ENCODE measurements around the gene GDF15. TPM values are rescaled to one million over a fixed set of nuclear protein-coding genes. Genes with fewer than 3 reads are reported as not detected.

GDF15 gene
- total RNA-seq, 2 donors from 2014 or later, result 1.1 to 2.7 TPM

GRCh38 chr19:18421371-18421959, 35.5 kb downstream of the GDF15 start:
- DNase-seq (ENCODE audit: low spot score), result no peak
- TF ChIP-seq, protein P1, sequence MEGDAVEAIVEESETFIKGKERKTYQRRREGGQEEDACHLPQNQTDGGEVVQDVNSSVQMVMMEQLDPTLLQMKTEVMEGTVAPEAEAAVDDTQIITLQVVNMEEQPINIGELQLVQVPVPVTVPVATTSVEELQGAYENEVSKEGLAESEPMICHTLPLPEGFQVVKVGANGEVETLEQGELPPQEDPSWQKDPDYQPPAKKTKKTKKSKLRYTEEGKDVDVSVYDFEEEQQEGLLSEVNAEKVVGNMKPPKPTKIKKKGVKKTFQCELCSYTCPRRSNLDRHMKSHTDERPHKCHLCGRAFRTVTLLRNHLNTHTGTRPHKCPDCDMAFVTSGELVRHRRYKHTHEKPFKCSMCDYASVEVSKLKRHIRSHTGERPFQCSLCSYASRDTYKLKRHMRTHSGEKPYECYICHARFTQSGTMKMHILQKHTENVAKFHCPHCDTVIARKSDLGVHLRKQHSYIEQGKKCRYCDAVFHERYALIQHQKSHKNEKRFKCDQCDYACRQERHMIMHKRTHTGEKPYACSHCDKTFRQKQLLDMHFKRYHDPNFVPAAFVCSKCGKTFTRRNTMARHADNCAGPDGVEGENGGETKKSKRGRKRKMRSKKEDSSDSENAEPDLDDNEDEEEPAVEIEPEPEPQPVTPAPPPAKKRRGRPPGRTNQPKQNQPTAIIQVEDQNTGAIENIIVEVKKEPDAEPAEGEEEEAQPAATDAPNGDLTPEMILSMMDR (IDR thresholded peaks at IDR 0.05), result no peak
- Histone ChIP-seq H3K4me1 (peaks cover 0 to 86% of the 10 kb centered on the region in 2 donors), H3K36me3 (no peaks in the 10 kb centered on the region), H3K27me3 (no peaks in the 10 kb centered on the region), H3K4me3 (no peak overlapping the region), H3K27ac (no peak overlapping the region), H3K9me3 (no peaks in the 10 kb centered on the region)

GRCh38 chr19:18422530-18423191, 36.7 kb downstream of the GDF15 start:
- H3K36me3 ChIP-seq, result no peaks in the 10 kb centered on the region
- H3K4me3 ChIP-seq, result no peak overlapping the region
- H3K4me1 ChIP-seq, result peaks cover 0 to 83% of the 10 kb centered on the region in 2 donors
- TF ChIP-seq, protein P1 (IDR thresholded peaks at IDR 0.05), result no peak
- H3K9me3 ChIP-seq, result no peaks in the 10 kb centered on the region
- no peaks in the 10 kb centered on the region for H3K27me3 ChIP-seq
- H3K27ac ChIP-seq, result no peak overlapping the region
- no peak for DNase-seq (ENCODE audit: low spot score)

GRCh38 chr19:18423258-18424020, 37.5 kb downstream of the GDF15 start:
- TF ChIP-seq, protein P1 (IDR thresholded peaks at IDR 0.05), result no peak
- DNase-seq (ENCODE audit: low spot score), result no peak
- Histone ChIP-seq H3K4me1 (peaks cover 0 to 79% of the 10 kb centered on the region in 2 donors), H3K36me3 (no peaks in the 10 kb centered on the region), H3K27me3 (no peaks in the 10 kb centered on the region), H3K4me3 (no peak overlapping the region), H3K27ac (peak overlapping the region in 1 of 2 donors; percentile 16), H3K9me3 (no peaks in the 10 kb centered on the region)

DNA sequence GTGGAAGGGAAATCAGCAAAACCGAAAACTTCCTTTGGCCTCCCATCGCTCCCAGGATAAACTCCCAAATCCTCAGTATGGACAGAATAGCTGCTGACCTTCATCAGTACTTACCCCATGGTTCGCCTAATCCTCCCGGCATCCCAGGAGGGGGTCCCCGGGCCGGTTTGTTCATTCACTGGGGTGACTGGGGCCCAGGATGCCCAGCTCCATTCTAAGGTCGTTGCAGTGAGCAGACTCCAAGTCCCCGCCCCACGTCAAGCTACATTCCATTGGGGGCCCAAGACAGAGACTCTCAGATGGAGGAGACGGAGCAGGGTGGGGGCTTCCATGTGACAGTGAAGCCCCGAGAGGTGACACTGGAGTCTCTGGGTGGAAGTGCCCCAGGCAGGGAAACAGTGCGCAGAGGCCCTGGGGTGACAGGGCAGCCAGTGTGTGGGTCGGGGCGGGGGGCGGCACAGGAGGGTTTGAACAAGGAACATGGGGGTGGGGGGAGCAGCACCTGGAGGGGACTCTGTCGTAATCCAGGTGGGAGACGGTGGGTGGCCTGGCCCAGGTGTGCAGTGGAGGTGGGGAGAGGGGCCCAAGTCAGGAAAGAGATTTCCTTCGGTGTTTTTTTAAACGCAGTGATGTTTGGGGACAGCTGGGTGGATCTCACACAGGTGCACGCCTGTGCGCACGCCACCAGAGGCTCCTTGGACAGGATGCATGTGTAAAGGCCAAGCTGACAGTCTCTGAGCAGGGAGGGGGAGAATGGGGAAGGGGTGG, 38.3 kb downstream of the GDF15 start:
- H3K27ac ChIP-seq, result peak overlapping the region in 1 of 2 donors; percentile 16

More for the DNA sequence above, 38.3 kb downstream of the GDF15 start:
- DNase-seq (ENCODE audit: low spot score), result no peak
- Histone ChIP-seq H3K9me3 (no peaks in the 10 kb centered on the region), H3K36me3 (no peaks in the 10 kb centered on the region), H3K27me3 (no peaks in the 10 kb centered on the region), H3K4me3 (no peak overlapping the region), H3K4me1 (peaks cover 0 to 82% of the 10 kb centered on the region in 2 donors)
- TF ChIP-seq, protein P1 (IDR thresholded peaks at IDR 0.05), result no peak
